ENCODE data around the gene XXYLT1. TPM values are rescaled to one million over a fixed set of nuclear protein-coding genes. Genes with fewer than 3 reads are reported as not detected.
A peak's percentile ranks its signal among the peaks of the same experiment; 100 is the strongest.

Gene XXYLT1
- total and polyA plus RNA-seq, 7 donors = 2.5 to 13.8 (median 11.1) TPM

DNA sequence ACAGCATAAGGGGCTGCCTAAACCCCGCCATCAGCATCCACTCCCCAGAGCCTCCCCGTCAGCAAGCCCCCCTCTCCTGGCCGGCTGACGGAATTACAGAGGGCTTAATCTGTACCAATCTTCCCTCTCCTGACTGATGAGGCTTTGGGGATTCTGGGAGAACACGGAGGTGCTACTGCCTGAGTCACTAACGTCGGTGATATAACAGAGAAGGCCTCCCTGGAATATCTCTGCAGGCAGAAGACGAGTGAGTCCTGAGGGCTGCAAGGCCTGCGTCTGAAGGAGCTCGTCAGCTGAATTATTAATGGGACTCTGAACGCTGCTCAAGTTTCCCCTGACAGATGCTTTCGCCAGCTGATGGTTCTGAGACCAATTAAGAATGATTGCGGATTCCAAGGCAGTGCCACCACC is 147.7 kb downstream of the XXYLT1 start:
- no peaks in the 10 kb centered on the region for H3K9me3 ChIP-seq
- no peak for TF ChIP-seq POLR2AphosphoS5 (IDR thresholded peaks at IDR 0.05)
- no peak for TF ChIP-seq POLR2A (IDR thresholded peaks at IDR 0.05)
- no peak for TF ChIP-seq EP300 (IDR thresholded peaks at IDR 0.05)
- TF ChIP-seq, protein P1, sequence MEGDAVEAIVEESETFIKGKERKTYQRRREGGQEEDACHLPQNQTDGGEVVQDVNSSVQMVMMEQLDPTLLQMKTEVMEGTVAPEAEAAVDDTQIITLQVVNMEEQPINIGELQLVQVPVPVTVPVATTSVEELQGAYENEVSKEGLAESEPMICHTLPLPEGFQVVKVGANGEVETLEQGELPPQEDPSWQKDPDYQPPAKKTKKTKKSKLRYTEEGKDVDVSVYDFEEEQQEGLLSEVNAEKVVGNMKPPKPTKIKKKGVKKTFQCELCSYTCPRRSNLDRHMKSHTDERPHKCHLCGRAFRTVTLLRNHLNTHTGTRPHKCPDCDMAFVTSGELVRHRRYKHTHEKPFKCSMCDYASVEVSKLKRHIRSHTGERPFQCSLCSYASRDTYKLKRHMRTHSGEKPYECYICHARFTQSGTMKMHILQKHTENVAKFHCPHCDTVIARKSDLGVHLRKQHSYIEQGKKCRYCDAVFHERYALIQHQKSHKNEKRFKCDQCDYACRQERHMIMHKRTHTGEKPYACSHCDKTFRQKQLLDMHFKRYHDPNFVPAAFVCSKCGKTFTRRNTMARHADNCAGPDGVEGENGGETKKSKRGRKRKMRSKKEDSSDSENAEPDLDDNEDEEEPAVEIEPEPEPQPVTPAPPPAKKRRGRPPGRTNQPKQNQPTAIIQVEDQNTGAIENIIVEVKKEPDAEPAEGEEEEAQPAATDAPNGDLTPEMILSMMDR (IDR thresholded peaks at IDR 0.05) = no peak
- H3K4me3 ChIP-seq = no peak overlapping the region
- no peak for DNase-seq
- no peak overlapping the region for H3K27ac ChIP-seq
- peaks cover 0 to 13% (median 12%) of the 10 kb centered on the region in 4 donors for H3K4me1 ChIP-seq
- no peaks in the 10 kb centered on the region for H3K36me3 ChIP-seq
- intact Hi-C loops (cut with DNase I) = no loop called here
- WGBS, 2 donors = 92 to 93% methylated on average over 13 of the region's 13 CpGs
- no peaks in the 10 kb centered on the region for H3K27me3 ChIP-seq

DNA sequence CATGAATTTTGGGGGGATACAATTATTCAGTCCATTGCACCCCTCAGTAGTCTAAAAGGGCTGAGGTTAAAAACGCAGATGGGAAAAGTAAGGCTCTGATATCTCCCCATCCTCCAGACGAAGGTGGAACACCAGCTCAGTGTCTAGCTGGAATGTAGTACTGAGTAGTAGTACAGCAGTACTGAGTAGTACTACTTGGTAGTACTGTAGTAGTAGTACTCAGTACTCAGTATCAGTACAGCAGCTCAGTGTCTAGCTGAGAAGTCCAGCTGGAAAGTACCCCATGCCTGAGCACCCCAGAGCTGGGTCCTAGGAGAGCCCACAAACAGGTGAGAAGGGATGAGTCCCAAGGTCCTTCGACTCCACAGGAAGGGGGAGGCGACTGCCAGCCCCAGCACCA is 148.7 kb downstream of the XXYLT1 start:
- 92 to 97% methylated on average over 4 of the region's 4 CpGs for WGBS, 2 donors
- Histone ChIP-seq H3K36me3 (no peaks in the 10 kb centered on the region), H3K27me3 (no peaks in the 10 kb centered on the region), H3K4me1 (peaks cover 0 to 13% (median 12%) of the 10 kb centered on the region in 4 donors), H3K4me3 (no peak overlapping the region), H3K27ac (no peak overlapping the region), H3K9me3 (no peaks in the 10 kb centered on the region)
- no peak for DNase-seq
- intact Hi-C loops (cut with DNase I) = no loop called here
- TF ChIP-seq, protein P1 (IDR thresholded peaks at IDR 0.05) = no peak
- no peak for TF ChIP-seq POLR2AphosphoS5 (IDR thresholded peaks at IDR 0.05)

DNA sequence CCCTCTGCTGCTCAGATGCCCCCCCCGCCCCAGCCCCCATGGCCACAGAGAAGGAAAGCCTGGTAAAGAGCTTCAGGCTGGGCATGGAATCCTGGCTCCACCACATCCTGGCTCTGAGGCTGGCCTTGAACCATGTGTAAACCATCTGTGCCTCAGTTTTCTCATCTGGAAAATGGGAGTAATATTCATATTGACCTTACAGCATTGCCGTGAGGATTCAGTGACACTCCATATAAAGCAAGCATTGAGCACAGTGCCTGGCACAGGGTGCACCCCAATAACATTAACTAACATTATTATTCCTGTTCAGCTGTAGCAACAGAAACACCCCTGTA is 150.7 kb downstream of the XXYLT1 start:
- no peaks in the 10 kb centered on the region for H3K9me3 ChIP-seq
- no peak for TF ChIP-seq EP300 (IDR thresholded peaks at IDR 0.05)
- TF ChIP-seq POLR2AphosphoS5 (IDR thresholded peaks at IDR 0.05) = no peak
- TF ChIP-seq POLR2A (IDR thresholded peaks at IDR 0.05) = no peak
- TF ChIP-seq, protein P1 (IDR thresholded peaks at IDR 0.05) = no peak
- peak overlapping the region in 3 of 4 donors; percentile 63 to 82 (median 67) for H3K27ac ChIP-seq
- H3K4me1 ChIP-seq = peaks cover 0 to 24% (median 12%) of the 10 kb centered on the region in 4 donors
- no peaks in the 10 kb centered on the region for H3K36me3 ChIP-seq
- H3K27me3 ChIP-seq = no peaks in the 10 kb centered on the region
- intact Hi-C loops (cut with DNase I) = no loop called here
- 92 to 98% methylated on average over 2 of the region's 2 CpGs for WGBS, 2 donors
- no peak overlapping the region for H3K4me3 ChIP-seq
- no peak for DNase-seq

DNA sequence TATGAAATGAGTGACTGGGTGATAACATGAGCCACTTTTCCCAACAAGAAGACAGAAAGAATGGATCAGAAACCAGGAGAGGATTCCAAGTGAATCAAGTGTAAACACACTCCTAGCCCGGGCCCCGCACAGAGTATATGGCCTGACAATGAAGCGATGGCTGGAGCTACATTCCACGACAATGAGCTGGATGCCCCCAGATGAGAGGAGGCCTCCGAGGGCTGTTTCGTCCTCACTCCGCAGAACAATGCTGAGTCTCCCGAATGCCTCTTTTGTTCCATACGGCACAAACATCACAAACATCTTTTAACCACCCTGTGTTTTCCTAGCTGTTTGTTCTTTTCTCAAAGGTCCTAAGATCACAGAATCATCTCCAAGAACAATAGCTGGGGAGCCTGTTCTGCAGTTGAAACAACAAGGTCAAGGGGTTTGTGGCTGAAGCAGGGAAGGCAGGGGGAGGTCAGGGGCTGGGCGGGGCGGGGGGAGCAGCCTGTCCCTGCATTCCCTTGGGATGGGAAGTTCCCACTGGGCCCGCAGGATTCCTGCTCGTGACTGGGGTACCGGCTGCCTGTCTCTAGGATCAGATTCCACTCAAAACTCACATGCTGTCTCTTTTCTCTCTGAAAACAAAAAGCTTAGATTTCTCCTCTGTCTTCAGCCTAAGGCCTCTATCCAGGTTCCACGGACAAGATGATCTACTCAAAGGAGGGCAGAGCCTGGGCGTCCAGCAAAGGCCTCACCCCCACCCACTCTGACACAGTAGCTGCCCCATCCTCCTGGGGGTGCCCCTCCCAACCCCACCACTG is 151.3 kb downstream of the XXYLT1 start:
- no peaks in the 10 kb centered on the region for H3K36me3 ChIP-seq
- H3K27me3 ChIP-seq = no peaks in the 10 kb centered on the region
- TF ChIP-seq, protein P1 (IDR thresholded peaks at IDR 0.05) = no peak
- no peak for TF ChIP-seq EP300 (IDR thresholded peaks at IDR 0.05)
- intact Hi-C loops (cut with DNase I) = no loop called here
- no peak for DNase-seq
- H3K4me1 ChIP-seq = peaks cover 0 to 24% (median 12%) of the 10 kb centered on the region in 4 donors
- peak overlapping the region in 3 of 4 donors; percentile 63 to 82 (median 67) for H3K27ac ChIP-seq
- WGBS, 2 donors = 78 to 88% methylated on average over 16 of the region's 16 CpGs
- no peaks in the 10 kb centered on the region for H3K9me3 ChIP-seq
- H3K4me3 ChIP-seq = no peak overlapping the region

DNA sequence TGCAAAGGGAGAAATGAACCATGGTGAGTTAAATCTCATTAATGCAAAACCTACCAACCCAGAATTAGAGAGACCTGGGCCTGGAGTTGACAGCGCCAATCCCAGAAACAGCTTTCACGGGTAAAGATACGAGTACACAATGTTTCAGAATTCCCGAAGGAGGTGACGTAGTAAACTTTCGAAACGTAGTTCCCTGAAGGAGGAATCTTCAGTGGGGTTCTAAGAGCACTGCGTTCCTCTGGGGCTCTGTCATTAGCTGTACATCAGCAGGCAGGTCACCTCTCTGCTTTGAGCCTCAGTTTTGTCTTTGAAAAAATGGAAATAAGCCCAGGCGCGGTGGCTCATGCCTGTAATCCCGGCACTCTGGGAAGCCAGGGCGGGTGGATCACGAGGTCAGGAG is 152.3 kb downstream of the XXYLT1 start:
- 92% methylated on average over 13 of the region's 13 CpGs for WGBS, 2 donors
- Histone ChIP-seq H3K9me3 (no peaks in the 10 kb centered on the region), H3K36me3 (no peaks in the 10 kb centered on the region), H3K27me3 (no peaks in the 10 kb centered on the region), H3K4me1 (peaks cover 0 to 24% (median 12%) of the 10 kb centered on the region in 4 donors), H3K27ac (peak overlapping the region in 1 of 4 donors; percentile 82), H3K4me3 (no peak overlapping the region)
- intact Hi-C loops (cut with DNase I) = no loop called here
- DNase-seq = no peak
- TF ChIP-seq EP300 (IDR thresholded peaks at IDR 0.05) (no peak), POLR2A (IDR thresholded peaks at IDR 0.05) (no peak), POLR2AphosphoS5 (IDR thresholded peaks at IDR 0.05) (no peak)
- TF ChIP-seq, protein P1 (IDR thresholded peaks at IDR 0.05) = no peak
